WTC11 (cell line): ENCODE data around the gene ST8SIA6. TPM values are rescaled to one million over a fixed set of nuclear protein-coding genes. Genes with fewer than 3 reads are reported as not detected.
"Not testable (repeated sequence)": the region's sequence is repeated elsewhere in the genome, so short reads cannot be mapped to it uniquely, and the experiment has no call there.

Experiments
- ATAC-seq: fragments of 200-7000 bp; cut with Tn5 transposase; 2 replicates; pipeline ENCODE4 v1.10.0; 2021; ENCODE audit warnings: mild to moderate bottlenecking, moderate library complexity
- CTCF ChIA-PET: fragments of 300-600 bp; sonication (Branson Sonifier 250); formaldehyde crosslinking; loops from one replicate; lab custom pipeline; 2021; ENCODE audit warnings: antibody characterized with exemption; lab: Charles Lee
- POLR2A ChIA-PET: fragments of 350-600 bp; sonication (Branson Sonifier 250); formaldehyde crosslinking; loops from one replicate; lab custom pipeline; 2021; ENCODE audit warnings: antibody characterized with exemption; lab: Charles Lee
- DNase-seq: peaks from one replicate; pipeline ENCODE4 v3.0.0; 2021; ENCODE audit warnings: low spot score
- H3K27ac Mint-ChIP-seq: 2 replicates; pipeline ENCODE4 v1.8.0; 2021; ENCODE audit warnings: mixed read lengths
- H3K27me3 Mint-ChIP-seq: 2 replicates; pipeline ENCODE4 v1.8.0; 2021; ENCODE audit warnings: low read depth, mild to moderate bottlenecking, moderate library complexity, mixed read lengths
- H3K36me3 Mint-ChIP-seq: 2 replicates; pipeline ENCODE4 v1.8.0; 2021; ENCODE audit warnings: mixed read lengths
- H3K4me1 Mint-ChIP-seq: 2 replicates; pipeline ENCODE4 v1.8.0; 2022; ENCODE audit warnings: mixed read lengths
- H3K4me3 Mint-ChIP-seq: 2 replicates; pipeline ENCODE4 v1.8.0; 2021; ENCODE audit warnings: mild to moderate bottlenecking, moderate library complexity, mixed read lengths
- H3K9me3 Mint-ChIP-seq: 2 replicates; pipeline ENCODE4 v1.8.0; 2021; ENCODE audit warnings: mixed read lengths
- ATF2 ChIP-seq: sonication (generic); formaldehyde crosslinking; IDR thresholded peaks from 2 replicates; pipeline ENCODE4 v1.8.1; 2022; ENCODE audit warnings: low read depth, missing genetic modification reagents, borderline replicate concordance
- CBFB ChIP-seq: sonication (generic); formaldehyde crosslinking; IDR thresholded peaks from 2 replicates; pipeline ENCODE4 v1.8.1; 2022; ENCODE audit warnings: mild to moderate bottlenecking, low read depth, missing genetic modification reagents
- E2F5 ChIP-seq: sonication (generic); formaldehyde crosslinking; IDR thresholded peaks from 2 replicates; pipeline ENCODE4 v1.8.1; 2022; ENCODE audit warnings: mild to moderate bottlenecking, moderate library complexity, missing genetic modification reagents
- FOXK1 ChIP-seq: sonication (generic); formaldehyde crosslinking; IDR thresholded peaks from 2 replicates; pipeline ENCODE4 v1.8.0; 2022; ENCODE audit warnings: mild to moderate bottlenecking, moderate library complexity, missing genetic modification reagents
- FOXP1 ChIP-seq: sonication (generic); formaldehyde crosslinking; IDR thresholded peaks from 2 replicates; pipeline ENCODE4 v1.8.0; 2022; ENCODE audit warnings: missing genetic modification reagents, mild to moderate bottlenecking, moderate library complexity, borderline replicate concordance
- GABPB1 ChIP-seq: sonication (generic); formaldehyde crosslinking; IDR thresholded peaks from 2 replicates; pipeline ENCODE4 v1.8.1; 2023; ENCODE audit warnings: mild to moderate bottlenecking, missing genetic modification reagents
- GRHL2 ChIP-seq: fragments of 250-450 bp; sonication (Bioruptor Pico); IDR thresholded peaks from 2 replicates; pipeline ENCODE4 v1.8.0; 2022; ENCODE audit warnings: mild to moderate bottlenecking, moderate library complexity; ENCODE audit not compliant: insufficient replicate concordance, severe bottlenecking
- HMGXB4 ChIP-seq: sonication (generic); formaldehyde crosslinking; IDR thresholded peaks from 2 replicates; pipeline ENCODE4 v1.8.1; 2023; ENCODE audit warnings: mild to moderate bottlenecking, moderate library complexity, missing genetic modification reagents
- KAT7 ChIP-seq: sonication (generic); formaldehyde crosslinking; IDR thresholded peaks from 2 replicates; pipeline ENCODE4 v1.8.1; 2023; ENCODE audit warnings: missing genetic modification reagents, mild to moderate bottlenecking, borderline replicate concordance
- PREB ChIP-seq: sonication (generic); formaldehyde crosslinking; IDR thresholded peaks from 2 replicates; pipeline ENCODE4 v1.8.1; 2022; ENCODE audit warnings: mild to moderate bottlenecking, missing genetic modification reagents, moderate library complexity, borderline replicate concordance
- SMAD4 ChIP-seq: sonication (generic); formaldehyde crosslinking; IDR thresholded peaks from 2 replicates; pipeline ENCODE4 v1.8.0; 2022; ENCODE audit warnings: mild to moderate bottlenecking, missing genetic modification reagents
- TCF7 ChIP-seq: sonication (generic); formaldehyde crosslinking; IDR thresholded peaks from 2 replicates; pipeline ENCODE4 v1.8.0; 2022; ENCODE audit warnings: mild to moderate bottlenecking, low read depth, missing genetic modification reagents, moderate library complexity
- USF1 ChIP-seq: sonication (generic); formaldehyde crosslinking; IDR thresholded peaks from 2 replicates; pipeline ENCODE4 v1.8.0; 2022; ENCODE audit warnings: mild to moderate bottlenecking, missing genetic modification reagents
- ZBTB43 ChIP-seq: sonication (generic); formaldehyde crosslinking; IDR thresholded peaks from 2 replicates; pipeline ENCODE4 v1.8.1; 2023; ENCODE audit warnings: mild to moderate bottlenecking, missing genetic modification reagents
- ZSCAN18 ChIP-seq: fragments of 250-450 bp; sonication (Bioruptor Pico); IDR thresholded peaks from 2 replicates; pipeline ENCODE4 v2.1.2; 2022; ENCODE audit warnings: mild to moderate bottlenecking, moderate library complexity
- total RNA-seq: library from RNA; stranded (reverse); gene quantifications from 3 replicates; pipeline ENCODE4 v1.2.3, GENCODE V29; 2021

The ST8SIA6 gene
- total RNA-seq, 1 experiment from 2014 or later: 3.5 TPM

GRCh38 chr10:17438583-17438982 is 15.8 kb downstream of the ST8SIA6 start (continued):
- TF ChIP-seq FOXP1 (CRISPR knock-in tag) (no peak), GABPB1 (no peak), ZSCAN18 (CRISPR knock-in tag) (no peak), TCF7 (CRISPR knock-in tag) (no peak), E2F5 (CRISPR knock-in tag) (no peak)

GRCh38 chr10:17436578-17436977 is 17.8 kb downstream of the ST8SIA6 start:
- CTCF ChIA-PET, H3K4me3 Mint-ChIP-seq, ATAC-seq, H3K36me3 Mint-ChIP-seq, H3K27me3 Mint-ChIP-seq, H3K4me1 Mint-ChIP-seq, POLR2A ChIA-PET, H3K27ac Mint-ChIP-seq, H3K9me3 Mint-ChIP-seq, DNase-seq: not testable (repeated sequence)

- peaks cover 9% of the 10 kb centered on the region; the same call in 1 of the 2 replicates for H3K4me1 Mint-ChIP-seq
- CTCF ChIA-PET: no interaction called here
- H3K27me3 Mint-ChIP-seq: no peaks in the 10 kb centered on the region; the same call in 1 of the 2 replicates
- POLR2A ChIA-PET: no interaction called here
- no peak for DNase-seq
- H3K27ac Mint-ChIP-seq: no peak overlapping the region
- no peak for TF ChIP-seq SMAD4 (CRISPR knock-in tag)
- TF ChIP-seq PREB (CRISPR knock-in tag): no peak
- TF ChIP-seq FOXK1 (CRISPR knock-in tag): no peak
- no peak for TF ChIP-seq KAT7 (CRISPR knock-in tag)
- TF ChIP-seq CBFB (CRISPR knock-in tag): no peak
- TF ChIP-seq HMGXB4 (CRISPR knock-in tag): no peak
- TF ChIP-seq ZBTB43: no peak
- no peak for TF ChIP-seq USF1 (CRISPR knock-in tag)
- TF ChIP-seq ATF2: no peak
- TF ChIP-seq GRHL2: no peak
- H3K9me3 Mint-ChIP-seq: peaks cover 6% of the 10 kb centered on the region
- no peak for ATAC-seq
- H3K36me3 Mint-ChIP-seq: peaks cover 5% of the 10 kb centered on the region; the same call in 1 of the 2 replicates
- H3K4me3 Mint-ChIP-seq: no peak overlapping the region
Observed at GRCh38 chr10:17435953-17436352, 18.4 kb downstream of the ST8SIA6 start.
